ENCODE measurements around the gene ARPIN.
"Not testable (repeated sequence)": the region's sequence is repeated elsewhere in the genome, so short reads cannot be mapped to it uniquely, and the experiment has no call there.

The ARPIN gene

GRCh38 chr15:89946681-89947299, 34.0 kb upstream of the ARPIN start:
- DNase-seq (ENCODE audit: extremely low spot score), result no peak
- POLR2A ChIA-PET, result interaction anchor here (1.6 kb wide), 1 partner anchor 34 kb away, joined by 5 read pairs; the partner anchor contains the start of gene ARPIN
- CTCF ChIA-PET, result no interaction called here
- TF ChIP-seq TARDBP (IDR thresholded peaks at IDR 0.05) (no peak), PKNOX1 (IDR thresholded peaks at IDR 0.05) (peak; percentile 18; the same call in 1 of the 2 replicates)

- CTCF ChIA-PET, POLR2A ChIA-PET: not testable (repeated sequence)
Observed at GRCh38 chr15:89943721-89944120, 31.0 kb upstream of the ARPIN start.

GRCh38 chr15:89939910-89940309, 27.2 kb upstream of the ARPIN start:
- CTCF ChIA-PET, result no interaction called here
- POLR2A ChIA-PET, result interaction anchor here (1.5 kb wide), 1 partner anchor 27 kb away, joined by 5 read pairs; the partner anchor contains the start of gene ARPIN
- TF ChIP-seq L3MBTL2 (conservative IDR thresholded peaks at IDR 0.05), result no peak
- no peak for TF ChIP-seq NFRKB (IDR thresholded peaks at IDR 0.05)
- no peak for TF ChIP-seq FOXA1 (IDR thresholded peaks at IDR 0.05)
- TF ChIP-seq FOXK2 (IDR thresholded peaks at IDR 0.05), result no peak
- TF ChIP-seq FOXM1 (IDR thresholded peaks at IDR 0.05; ENCODE audit: borderline replicate concordance), result no peak
- TF ChIP-seq PKNOX1 (IDR thresholded peaks at IDR 0.05), result no peak
- TF ChIP-seq ARNT (IDR thresholded peaks at IDR 0.05), result no peak
- TF ChIP-seq SP1 (IDR thresholded peaks at IDR 0.05), result no peak
- no peak for TF ChIP-seq ZNF384 (IDR thresholded peaks at IDR 0.05)
- no peak for TF ChIP-seq TARDBP (IDR thresholded peaks at IDR 0.05)
- TF ChIP-seq ELF4 (IDR thresholded peaks at IDR 0.05), result no peak
- TF ChIP-seq CTBP1 (IDR thresholded peaks at IDR 0.05; ENCODE audit: borderline replicate concordance), result no peak
- no peak for DNase-seq (ENCODE audit: extremely low spot score)

More at GRCh38 chr15:89943721-89944120, 31.0 kb upstream of the ARPIN start:
- DNase-seq (ENCODE audit: extremely low spot score), result not testable (repeated sequence)

GRCh38 chr15:89939377-89939776, 26.6 kb upstream of the ARPIN start:
- CTCF ChIA-PET, result interaction anchor here (0.9 kb wide), 1 partner anchor 32 kb away, joined by 3 read pairs; no protein-coding TSS in a partner anchor
- not testable (repeated sequence) for DNase-seq (ENCODE audit: extremely low spot score)
- POLR2A ChIA-PET, result interaction anchor here (1.2 to 1.5 kb wide), 2 partner anchors 26 to 63 kb away, joined by 4 to 5 read pairs; partner anchors contain the start of gene ARPIN

- ChIA-PET CTCF (interaction anchor here (0.6 kb wide), 2 partner anchors 34 to 134 kb away, joined by 3 to 5 read pairs; no protein-coding TSS in a partner anchor), POLR2A (interaction anchor here (1.2 kb wide), 1 partner anchor 64 kb away, joined by 4 read pairs; no protein-coding TSS in a partner anchor)
- DNase-seq (ENCODE audit: extremely low spot score), result no peak
- no peak for TF ChIP-seq TARDBP (IDR thresholded peaks at IDR 0.05)
- no peak for TF ChIP-seq FOXA1 (IDR thresholded peaks at IDR 0.05)
- TF ChIP-seq ARNT (IDR thresholded peaks at IDR 0.05), result no peak
- TF ChIP-seq BHLHE40 (IDR thresholded peaks at IDR 0.05; ENCODE audit: borderline replicate concordance), result no peak
- TF ChIP-seq NFRKB (IDR thresholded peaks at IDR 0.05), result no peak
- TF ChIP-seq LEF1 (IDR thresholded peaks at IDR 0.05; ENCODE audit: borderline replicate concordance), result no peak
- no peak for TF ChIP-seq HDGF (IDR thresholded peaks at IDR 0.05; ENCODE audit: borderline replicate concordance)
Observed at GRCh38 chr15:89937365-89938350, 24.9 kb upstream of the ARPIN start.

GRCh38 chr15:89936786-89937265, 24.1 kb upstream of the ARPIN start:
- no peak for DNase-seq (ENCODE audit: extremely low spot score)
- ChIA-PET POLR2A (no interaction called here), CTCF (interaction anchor here (0.6 kb wide), 2 partner anchors 34 to 135 kb away, joined by 3 to 5 read pairs; no protein-coding TSS in a partner anchor)

More at GRCh38 chr15:89936786-89937265, 24.1 kb upstream of the ARPIN start:
- TF ChIP-seq L3MBTL2 (conservative IDR thresholded peaks at IDR 0.05) (no peak), TARDBP (IDR thresholded peaks at IDR 0.05) (no peak), ELF4 (IDR thresholded peaks at IDR 0.05) (no peak), CTBP1 (IDR thresholded peaks at IDR 0.05; ENCODE audit: borderline replicate concordance) (no peak), FOXK2 (IDR thresholded peaks at IDR 0.05) (no peak), SP1 (IDR thresholded peaks at IDR 0.05) (no peak), HDGF (IDR thresholded peaks at IDR 0.05; ENCODE audit: borderline replicate concordance) (no peak), NFRKB (IDR thresholded peaks at IDR 0.05) (no peak), PKNOX1 (IDR thresholded peaks at IDR 0.05) (no peak), ARNT (IDR thresholded peaks at IDR 0.05) (no peak), FOXM1 (IDR thresholded peaks at IDR 0.05; ENCODE audit: borderline replicate concordance) (no peak), ZNF384 (IDR thresholded peaks at IDR 0.05) (no peak), LEF1 (IDR thresholded peaks at IDR 0.05; ENCODE audit: borderline replicate concordance) (no peak), FOXA1 (IDR thresholded peaks at IDR 0.05) (no peak), BHLHE40 (IDR thresholded peaks at IDR 0.05; ENCODE audit: borderline replicate concordance) (no peak), SUZ12 (IDR thresholded peaks at IDR 0.05) (no peak)
